Measurements from ENCODE around the gene CSMD2. TPM values are rescaled to one million over a fixed set of nuclear protein-coding genes. Genes with fewer than 3 reads are reported as not detected.
A peak's percentile ranks its signal among the peaks of the same experiment; 100 is the strongest.
"Not testable (repeated sequence)": the region's sequence is repeated elsewhere in the genome, so short reads cannot be mapped to it uniquely, and the experiment has no call there.

Gene CSMD2
- total RNA-seq, 2 experiments from 2014 or later = not detected

- DNase-seq; H3K4me1 Mint-ChIP-seq; H3K27ac Mint-ChIP-seq; H3K4me3 Mint-ChIP-seq; H3K9me3 Mint-ChIP-seq; POLR2A ChIA-PET; CTCF ChIA-PET; H3K36me3 Mint-ChIP-seq (ENCODE audit: low read depth); H3K27me3 Mint-ChIP-seq: not testable (repeated sequence)
These were observed 148.7 kb downstream of the CSMD2 start for GRCh38 chr1:34016281-34016680.

- POLR2A ChIA-PET = no interaction called here
- Mint-ChIP-seq H3K27me3 (no peaks in the 10 kb centered on the region), H3K4me3 (no peak overlapping the region), H3K27ac (no peak overlapping the region), H3K4me1 (no peaks in the 10 kb centered on the region), H3K36me3 (ENCODE audit: low read depth) (no peaks in the 10 kb centered on the region), H3K9me3 (no peaks in the 10 kb centered on the region)
- DNase-seq = peak; percentile 8
- CTCF ChIA-PET = no interaction called here
These were observed 150.9 kb downstream of the CSMD2 start for GRCh38 chr1:34013958-34014737.

DNA sequence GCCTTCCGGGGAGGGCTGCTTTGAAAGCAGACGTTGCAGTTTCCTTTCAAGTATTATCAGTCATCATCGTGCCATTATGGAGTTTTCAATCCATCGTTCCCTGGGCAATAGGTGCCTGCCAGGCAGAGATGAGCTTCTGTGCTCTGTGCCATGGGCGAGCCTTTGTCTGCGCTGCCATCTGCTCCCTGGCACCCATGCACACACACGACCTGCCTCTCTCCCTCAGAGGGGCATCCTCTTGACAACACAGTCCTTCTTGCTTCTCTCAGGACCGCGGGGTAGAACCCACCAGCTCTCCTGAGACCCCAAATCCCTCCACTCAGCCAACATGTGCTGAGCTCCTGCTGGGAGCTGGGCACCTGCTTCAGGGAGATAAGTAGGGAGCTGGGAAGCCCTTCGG lies 151.9 kb downstream of the CSMD2 start:
- Mint-ChIP-seq H3K27ac (no peak overlapping the region), H3K27me3 (no peaks in the 10 kb centered on the region), H3K36me3 (ENCODE audit: low read depth) (no peaks in the 10 kb centered on the region), H3K4me1 (no peaks in the 10 kb centered on the region), H3K4me3 (no peak overlapping the region), H3K9me3 (no peaks in the 10 kb centered on the region)
- ChIA-PET POLR2A (no interaction called here), CTCF (interaction anchor here (0.6 kb wide), 1 partner anchor 68 kb away, joined by 3 read pairs; no protein-coding TSS in a partner anchor)
- DNase-seq = no peak

GRCh38 chr1:34009340-34009985 lies 155.6 kb downstream of the CSMD2 start:
- Mint-ChIP-seq H3K27me3 (no peaks in the 10 kb centered on the region), H3K4me1 (no peaks in the 10 kb centered on the region), H3K36me3 (ENCODE audit: low read depth) (no peaks in the 10 kb centered on the region), H3K4me3 (no peak overlapping the region), H3K27ac (no peak overlapping the region), H3K9me3 (no peaks in the 10 kb centered on the region)
- no peak for DNase-seq
- POLR2A ChIA-PET = no interaction called here
- CTCF ChIA-PET = interaction anchor here (1.1 kb wide), 1 partner anchor 14 kb away, joined by 3 read pairs; no protein-coding TSS in a partner anchor

GRCh38 chr1:34007760-34008159 lies 157.3 kb downstream of the CSMD2 start:
- H3K4me3 Mint-ChIP-seq = no peak overlapping the region
- H3K27me3 Mint-ChIP-seq = no peaks in the 10 kb centered on the region
- H3K36me3 Mint-ChIP-seq (ENCODE audit: low read depth) = no peaks in the 10 kb centered on the region
- DNase-seq = no peak
- ChIA-PET CTCF (no interaction called here), POLR2A (no interaction called here)
- H3K4me1 Mint-ChIP-seq = no peaks in the 10 kb centered on the region
- H3K9me3 Mint-ChIP-seq = no peaks in the 10 kb centered on the region
- H3K27ac Mint-ChIP-seq = no peak overlapping the region

GRCh38 chr1:34005309-34005708 lies 159.7 kb downstream of the CSMD2 start:
- H3K4me3 Mint-ChIP-seq = no peak overlapping the region
- POLR2A ChIA-PET = no interaction called here
- no peaks in the 10 kb centered on the region for H3K4me1 Mint-ChIP-seq
- H3K27me3 Mint-ChIP-seq = no peaks in the 10 kb centered on the region
- H3K27ac Mint-ChIP-seq = no peak overlapping the region
- CTCF ChIA-PET = no interaction called here
- no peaks in the 10 kb centered on the region for H3K36me3 Mint-ChIP-seq (ENCODE audit: low read depth)
- no peaks in the 10 kb centered on the region for H3K9me3 Mint-ChIP-seq
- DNase-seq = no peak

GRCh38 chr1:34002810-34003209 lies 162.2 kb downstream of the CSMD2 start:
- Mint-ChIP-seq H3K27ac (no peak overlapping the region), H3K27me3 (no peaks in the 10 kb centered on the region), H3K9me3 (no peaks in the 10 kb centered on the region), H3K4me3 (no peak overlapping the region), H3K36me3 (ENCODE audit: low read depth) (no peaks in the 10 kb centered on the region), H3K4me1 (no peaks in the 10 kb centered on the region)
- ChIA-PET POLR2A (no interaction called here), CTCF (no interaction called here)
- DNase-seq = no peak

GRCh38 chr1:33997127-33998036 lies 167.6 kb downstream of the CSMD2 start:
- Mint-ChIP-seq H3K9me3 (no peaks in the 10 kb centered on the region), H3K4me1 (no peaks in the 10 kb centered on the region), H3K36me3 (ENCODE audit: low read depth) (no peaks in the 10 kb centered on the region), H3K27me3 (no peaks in the 10 kb centered on the region), H3K27ac (no peak overlapping the region), H3K4me3 (no peak overlapping the region)
- ChIA-PET POLR2A (no interaction called here), CTCF (no interaction called here)
- no peak for DNase-seq

DNA sequence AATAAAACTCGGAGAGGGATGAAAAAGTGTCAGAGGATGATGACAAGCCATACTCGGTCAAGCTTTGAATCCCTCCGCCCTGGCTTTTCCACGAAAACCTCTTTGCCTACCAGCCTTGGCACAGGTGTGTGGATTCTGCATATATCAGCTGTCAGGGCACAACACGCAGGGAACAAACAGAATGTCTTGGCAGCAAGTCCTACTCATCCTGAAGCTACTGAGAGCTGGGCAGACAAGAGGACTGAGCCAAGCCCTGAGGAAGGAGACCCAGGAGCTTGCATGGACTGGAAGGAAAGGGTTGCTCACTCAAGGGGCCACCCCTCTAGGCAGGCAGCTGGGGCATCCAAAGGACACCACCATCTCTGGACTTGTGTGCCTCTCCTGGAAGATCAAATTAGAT lies 168.7 kb downstream of the CSMD2 start:
- DNase-seq = no peak
- Mint-ChIP-seq H3K27ac (no peak overlapping the region), H3K4me1 (no peaks in the 10 kb centered on the region), H3K36me3 (ENCODE audit: low read depth) (no peaks in the 10 kb centered on the region), H3K9me3 (no peaks in the 10 kb centered on the region), H3K27me3 (no peaks in the 10 kb centered on the region), H3K4me3 (no peak overlapping the region)
- ChIA-PET POLR2A (no interaction called here), CTCF (no interaction called here)

DNA sequence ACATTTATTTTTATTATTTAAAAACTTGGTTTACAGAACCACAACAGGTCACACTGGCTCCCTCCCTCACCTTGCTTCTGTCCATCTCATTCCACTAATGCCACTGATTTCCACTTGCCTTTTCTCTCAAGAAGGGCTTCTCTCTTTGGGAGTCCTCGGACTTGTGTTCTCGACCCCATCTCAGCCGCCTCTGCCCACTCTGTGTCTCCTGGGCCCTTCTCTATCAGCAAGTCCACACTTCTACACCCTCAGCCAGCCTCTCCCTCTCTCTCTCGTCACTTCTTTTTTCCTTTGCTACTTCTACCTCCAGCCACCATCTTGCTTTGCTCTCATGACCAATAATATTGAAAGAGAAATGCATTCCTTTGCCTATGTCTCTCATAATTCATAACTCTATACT lies 171.7 kb downstream of the CSMD2 start:
- Mint-ChIP-seq H3K27me3 (no peaks in the 10 kb centered on the region), H3K4me3 (no peak overlapping the region), H3K27ac (no peak overlapping the region), H3K9me3 (no peaks in the 10 kb centered on the region), H3K36me3 (ENCODE audit: low read depth) (no peaks in the 10 kb centered on the region), H3K4me1 (no peaks in the 10 kb centered on the region)
- ChIA-PET CTCF (interaction anchor here (1.1 kb wide), 1 partner anchor 36 kb away, joined by 6 read pairs; no protein-coding TSS in a partner anchor), POLR2A (interaction anchor here (0.7 kb wide), 1 partner anchor 31 kb away, joined by 14 read pairs; no protein-coding TSS in a partner anchor)
- DNase-seq = no peak

DNA sequence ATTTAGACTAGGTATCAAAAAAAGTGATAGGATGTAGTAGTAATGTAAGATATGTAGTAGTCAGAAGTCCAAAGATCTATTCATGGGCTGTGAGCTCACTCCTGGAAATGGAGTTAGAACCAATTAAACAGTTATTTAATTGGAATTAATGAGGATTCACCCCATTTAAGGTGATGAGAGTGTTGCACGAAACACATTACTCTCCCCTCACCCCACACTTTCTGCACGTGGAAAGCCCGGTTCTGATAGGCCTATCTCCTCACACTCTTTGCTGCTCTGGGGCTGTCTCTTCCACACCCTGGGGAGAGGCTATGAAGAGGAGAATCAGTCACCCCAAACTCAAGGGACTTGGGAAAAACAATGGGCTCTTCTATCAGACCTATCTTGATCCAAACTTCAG lies 174.7 kb downstream of the CSMD2 start:
- CTCF ChIA-PET = no interaction called here

GRCh38 chr1:33988161-33988560 lies 176.9 kb downstream of the CSMD2 start:
- no peak overlapping the region for H3K4me3 Mint-ChIP-seq
- H3K27ac Mint-ChIP-seq = no peak overlapping the region
- ChIA-PET CTCF (no interaction called here), POLR2A (no interaction called here)
- H3K36me3 Mint-ChIP-seq (ENCODE audit: low read depth) = no peaks in the 10 kb centered on the region
- H3K4me1 Mint-ChIP-seq = no peaks in the 10 kb centered on the region
- no peak for DNase-seq
- no peaks in the 10 kb centered on the region for H3K27me3 Mint-ChIP-seq
- no peaks in the 10 kb centered on the region for H3K9me3 Mint-ChIP-seq

More for the DNA sequence above, 174.7 kb downstream of the CSMD2 start:
- no peaks in the 10 kb centered on the region for H3K9me3 Mint-ChIP-seq
- no peak overlapping the region for H3K27ac Mint-ChIP-seq
- H3K4me3 Mint-ChIP-seq = no peak overlapping the region
- DNase-seq = no peak
- POLR2A ChIA-PET = no interaction called here
- no peaks in the 10 kb centered on the region for H3K4me1 Mint-ChIP-seq
- H3K27me3 Mint-ChIP-seq = no peaks in the 10 kb centered on the region
- H3K36me3 Mint-ChIP-seq (ENCODE audit: low read depth) = no peaks in the 10 kb centered on the region

- H3K9me3 Mint-ChIP-seq = no peaks in the 10 kb centered on the region
- no peak for DNase-seq
- H3K27ac Mint-ChIP-seq = no peak overlapping the region
- ChIA-PET CTCF (no interaction called here), POLR2A (no interaction called here)
- no peaks in the 10 kb centered on the region for H3K36me3 Mint-ChIP-seq (ENCODE audit: low read depth)
- no peaks in the 10 kb centered on the region for H3K27me3 Mint-ChIP-seq
- H3K4me1 Mint-ChIP-seq = no peaks in the 10 kb centered on the region
- no peak overlapping the region for H3K4me3 Mint-ChIP-seq
These were observed 178.5 kb downstream of the CSMD2 start for GRCh38 chr1:33986390-33987095.
